Activated CD4-positive, alpha-beta memory T cell treated with anti-CD3 and anti-CD28 coated beads, Interleukin-2, amount 10 ng/mL, durations not matched to agents 7 days and 5 days (primary cell): ENCODE results near the gene PCGF5. TPM values are rescaled to one million over a fixed set of nuclear protein-coding genes. Genes with fewer than 3 reads are reported as not detected.
"Not testable (repeated sequence)": the region's sequence is repeated elsewhere in the genome, so short reads cannot be mapped to it uniquely, and the experiment has no call there.

Experiments
- CTCF ChIA-PET: fragments of 350-600 bp; sonication (Branson Sonifier 250); formaldehyde crosslinking; loops from one replicate; lab custom pipeline; 2021; ENCODE audit warnings: antibody characterized with exemption, inconsistent platforms; lab: Charles Lee
- POLR2A ChIA-PET: fragments of 350-600 bp; sonication (Branson Sonifier 250); formaldehyde crosslinking; loops from one replicate; lab custom pipeline; 2021; ENCODE audit warnings: antibody characterized with exemption; lab: Charles Lee
- DNase-seq: peaks from one replicate; pipeline ENCODE4 v3.0.0-alpha.2; 2020
- H3K27ac Mint-ChIP-seq: one replicate; pipeline ENCODE4 v1.8.0; 2021; ENCODE audit warnings: mild to moderate bottlenecking, mixed read lengths
- H3K27me3 Mint-ChIP-seq: one replicate; pipeline ENCODE4 v1.8.0; 2021; ENCODE audit warnings: mixed read lengths
- H3K36me3 Mint-ChIP-seq: one replicate; pipeline ENCODE4 v1.8.0; 2021; ENCODE audit warnings: low read depth, mixed read lengths
- H3K4me1 Mint-ChIP-seq: one replicate; pipeline ENCODE4 v1.8.0; 2021; ENCODE audit warnings: mixed read lengths
- H3K4me3 Mint-ChIP-seq: one replicate; pipeline ENCODE4 v1.8.0; 2021; ENCODE audit warnings: mild to moderate bottlenecking, mixed read lengths
- H3K9me3 Mint-ChIP-seq: one replicate; pipeline ENCODE4 v1.8.0; 2021; ENCODE audit warnings: mixed read lengths
- total RNA-seq, 2 experiments: library from RNA; stranded (reverse); gene quantifications; one replicate each; pipeline ENCODE4 v1.2.3, GENCODE V29; 2021

PCGF5 gene
- total RNA-seq, 2 experiments from 2014 or later, result 44.7 to 45.9 TPM

DNA sequence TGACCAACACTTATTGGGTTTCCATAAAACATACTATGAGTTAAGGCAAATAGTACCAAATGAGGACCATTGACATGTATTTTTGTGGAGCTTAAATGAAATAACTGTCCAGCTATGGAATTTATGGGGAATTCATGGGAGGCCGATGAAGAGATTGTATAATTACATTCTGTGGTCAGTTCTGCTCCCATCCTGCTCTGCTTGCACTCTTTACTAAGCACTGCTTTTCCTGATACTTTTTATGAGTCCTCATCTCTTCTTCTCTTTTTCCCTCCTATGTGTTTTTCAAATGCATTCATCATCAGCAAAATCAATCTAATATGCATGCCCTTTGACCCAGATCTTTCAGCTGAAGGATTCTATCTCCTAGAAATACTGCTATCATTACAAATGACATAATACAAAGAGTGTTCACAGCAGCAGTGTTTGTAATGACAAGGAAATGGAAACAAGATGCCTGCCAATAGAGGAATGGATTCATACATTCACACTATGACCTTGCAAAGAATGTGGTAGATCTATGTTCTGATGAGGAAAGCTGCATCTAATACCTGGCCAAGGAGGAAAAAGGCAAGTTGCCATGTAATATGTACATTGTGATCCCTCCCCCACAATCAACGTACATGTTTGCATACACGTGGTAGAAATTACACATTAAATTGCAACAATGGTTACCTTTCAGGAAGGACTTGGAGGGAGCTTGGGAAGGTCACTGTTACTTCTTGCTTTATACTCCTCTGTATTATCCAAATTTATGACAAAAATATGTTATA, 73.9 kb downstream of the PCGF5 start:
- H3K9me3 Mint-ChIP-seq, result no peaks in the 10 kb centered on the region
- peaks cover 10% of the 10 kb centered on the region for H3K4me1 Mint-ChIP-seq
- DNase-seq, result no peak
- H3K4me3 Mint-ChIP-seq, result no peak overlapping the region
- ChIA-PET CTCF (interaction anchor here (0.9 kb wide), 1 partner anchor 341 kb away, joined by 3 read pairs; no protein-coding TSS in a partner anchor), POLR2A (no interaction called here)
- H3K27me3 Mint-ChIP-seq, result peaks cover 15% of the 10 kb centered on the region
- no peaks in the 10 kb centered on the region for H3K36me3 Mint-ChIP-seq
- no peak overlapping the region for H3K27ac Mint-ChIP-seq

DNA sequence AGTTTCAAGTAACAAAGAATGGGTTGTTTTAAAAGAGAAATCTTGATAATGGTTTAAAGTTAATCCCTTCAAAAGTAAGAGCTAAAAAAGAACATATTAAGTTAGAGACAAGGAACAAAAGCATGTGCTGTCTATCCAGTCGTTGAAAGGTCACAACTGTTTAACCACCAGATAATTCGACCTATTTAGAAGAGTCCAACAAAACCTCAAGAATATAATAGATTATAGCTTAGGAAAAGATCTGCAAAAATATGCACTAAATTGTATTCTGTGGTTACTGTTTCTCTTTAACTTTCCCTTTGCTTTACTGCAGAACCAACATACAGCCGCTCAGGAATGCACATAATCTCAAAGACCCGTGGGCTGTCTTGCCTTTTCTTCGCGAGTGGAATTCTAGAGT, 74.9 kb downstream of the PCGF5 start:
- Mint-ChIP-seq H3K27me3 (peaks cover 15% of the 10 kb centered on the region), H3K4me3 (no peak overlapping the region), H3K27ac (no peak overlapping the region), H3K4me1 (peaks cover 10% of the 10 kb centered on the region), H3K9me3 (no peaks in the 10 kb centered on the region), H3K36me3 (no peaks in the 10 kb centered on the region)
- ChIA-PET CTCF (interaction anchor here (0.8 to 0.9 kb wide), 2 partner anchors 340 to 618 kb away, joined by 3 read pairs; no protein-coding TSS in a partner anchor), POLR2A (no interaction called here)
- DNase-seq, result no peak

DNA sequence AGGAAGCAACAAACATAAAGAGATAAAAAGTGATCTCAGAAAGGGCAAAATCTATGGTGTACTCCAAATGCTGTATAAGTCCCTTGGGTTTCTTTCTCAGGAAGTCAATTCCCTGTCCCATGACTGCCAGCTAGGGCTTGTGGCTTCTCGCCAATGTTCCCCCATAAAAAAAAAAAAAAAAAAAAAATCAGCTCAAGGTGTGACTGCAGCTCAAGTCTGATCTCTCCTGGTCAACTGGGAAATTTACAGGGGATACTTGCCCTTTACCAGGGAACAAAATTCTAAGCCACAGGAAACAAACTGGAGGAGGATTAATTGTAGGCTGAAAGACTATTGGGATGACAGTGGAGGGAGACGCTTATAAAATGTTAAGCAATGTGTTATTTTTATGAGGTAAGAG, 76.0 kb downstream of the PCGF5 start:
- ChIA-PET POLR2A (no interaction called here), CTCF (interaction anchor here (0.7 to 3.8 kb wide), 3 partner anchors 133 to 385 kb away, joined by 3 to 27 read pairs (median 3); no protein-coding TSS in a partner anchor)
- H3K27ac Mint-ChIP-seq, result no peak overlapping the region
- no peak overlapping the region for H3K4me3 Mint-ChIP-seq
- peaks cover 10% of the 10 kb centered on the region for H3K4me1 Mint-ChIP-seq
- no peak for DNase-seq
- H3K9me3 Mint-ChIP-seq, result no peaks in the 10 kb centered on the region
- H3K36me3 Mint-ChIP-seq, result no peaks in the 10 kb centered on the region
- peaks cover 15% of the 10 kb centered on the region for H3K27me3 Mint-ChIP-seq

DNA sequence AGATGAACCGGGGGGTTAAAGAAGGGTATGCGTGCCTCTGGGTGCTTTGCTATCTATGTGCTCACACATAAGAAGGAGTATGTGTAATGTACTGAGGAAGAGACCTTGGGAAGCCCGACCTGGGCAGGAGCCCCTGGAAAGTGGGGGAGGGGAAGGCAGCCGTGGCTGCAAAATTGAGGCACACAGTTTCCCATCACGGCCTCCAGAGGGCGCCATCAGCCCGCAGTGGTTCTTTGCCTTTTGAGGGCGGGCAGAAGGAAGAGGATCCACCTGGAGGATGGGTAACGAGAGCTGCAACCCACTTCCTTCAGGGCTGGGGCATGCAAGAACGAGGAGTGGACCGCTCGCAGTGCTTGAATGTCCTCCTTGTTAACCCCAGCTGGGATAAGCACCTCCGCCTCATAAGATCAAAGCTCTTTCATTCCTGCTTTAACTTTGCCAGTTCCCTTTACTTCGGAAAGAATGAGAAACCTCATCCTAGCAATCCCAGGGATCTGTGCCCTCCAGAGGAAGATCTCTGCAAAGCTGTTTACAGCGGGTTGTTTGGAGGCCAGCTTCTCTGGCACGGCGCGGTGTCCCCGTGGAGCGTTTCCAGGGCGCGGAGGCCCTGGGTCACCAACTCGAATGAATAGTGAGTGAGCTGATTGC, 77.9 kb downstream of the PCGF5 start:
- peak overlapping the region; percentile 40 for H3K4me3 Mint-ChIP-seq
- CTCF ChIA-PET, result interaction anchor here (0.6 to 3.8 kb wide), 45 partner anchors 10 to 625 kb away, joined by 3 to 65 read pairs (median 4); partner anchors contain the start of genes BTAF1 and PPP1R3C
- POLR2A ChIA-PET, result interaction anchor here (0.6 to 1.7 kb wide), 6 partner anchors 9 to 610 kb away, joined by 3 to 5 read pairs (median 3); partner anchors contain the start of gene TNKS2
- peaks cover 10% of the 10 kb centered on the region for H3K4me1 Mint-ChIP-seq
- peak; percentile 85 for DNase-seq
- no peaks in the 10 kb centered on the region for H3K36me3 Mint-ChIP-seq
- H3K9me3 Mint-ChIP-seq, result no peaks in the 10 kb centered on the region
- peaks cover 15% of the 10 kb centered on the region for H3K27me3 Mint-ChIP-seq
- H3K27ac Mint-ChIP-seq, result peak overlapping the region; percentile 9

DNA sequence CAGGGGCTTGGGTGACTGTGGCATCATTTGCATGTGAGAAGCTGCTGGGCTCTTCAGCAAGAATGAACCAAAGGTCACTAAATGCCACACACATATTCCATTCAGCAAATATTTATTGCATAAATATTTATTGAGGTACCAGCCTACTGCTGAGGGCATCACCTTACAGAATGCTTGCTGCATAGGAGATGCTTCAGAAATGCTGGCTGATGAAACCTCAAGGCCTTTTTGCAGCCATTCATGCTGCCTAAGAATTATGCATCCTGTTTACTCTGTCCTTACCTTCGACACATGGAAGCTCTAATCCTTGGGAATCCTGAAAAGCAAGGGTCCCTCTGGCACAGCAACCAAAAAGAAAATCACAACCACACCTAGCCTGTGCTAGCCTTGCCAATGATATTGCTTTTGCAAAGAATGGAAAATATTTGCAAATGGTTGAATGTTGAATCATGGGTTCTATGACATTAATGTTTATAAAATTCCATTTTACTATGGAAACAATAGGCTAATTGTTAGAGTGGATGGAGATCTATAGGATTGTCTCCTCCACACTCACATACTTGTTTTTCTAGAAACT, 79.6 kb downstream of the PCGF5 start:
- no peaks in the 10 kb centered on the region for H3K36me3 Mint-ChIP-seq
- ChIA-PET CTCF (interaction anchor here (3.1 to 3.8 kb wide), 2 partner anchors 12 to 295 kb away, joined by 27 to 33 read pairs; no protein-coding TSS in a partner anchor), POLR2A (no interaction called here)
- H3K27me3 Mint-ChIP-seq, result peaks cover 11% of the 10 kb centered on the region
- peaks cover 10% of the 10 kb centered on the region for H3K4me1 Mint-ChIP-seq
- H3K9me3 Mint-ChIP-seq, result no peaks in the 10 kb centered on the region
- no peak overlapping the region for H3K4me3 Mint-ChIP-seq
- DNase-seq, result no peak
- no peak overlapping the region for H3K27ac Mint-ChIP-seq

DNA sequence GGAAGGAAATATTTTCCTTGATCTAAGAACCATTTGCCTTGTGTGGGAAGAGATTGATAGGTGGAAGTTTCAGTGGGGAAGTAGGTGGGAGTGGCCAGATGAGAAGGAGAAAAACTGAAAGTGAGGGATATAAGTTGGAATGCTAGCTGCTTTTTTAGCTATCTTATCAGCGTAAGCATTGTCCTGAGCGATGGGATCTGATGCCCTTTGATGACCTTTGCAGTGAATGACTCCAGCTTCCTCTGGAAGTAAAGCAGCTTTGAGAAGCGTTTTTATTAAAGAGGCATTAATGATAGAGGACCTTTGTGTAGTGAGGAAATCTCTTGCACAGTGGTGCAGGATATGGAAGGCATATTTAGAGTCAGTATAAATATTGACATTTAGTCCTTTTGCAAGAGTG, 82.5 kb downstream of the PCGF5 start:
- H3K9me3 Mint-ChIP-seq, H3K27ac Mint-ChIP-seq, POLR2A ChIA-PET, H3K4me3 Mint-ChIP-seq, H3K4me1 Mint-ChIP-seq, H3K36me3 Mint-ChIP-seq, DNase-seq, H3K27me3 Mint-ChIP-seq: not testable (repeated sequence)
- CTCF ChIA-PET, result interaction anchor here (0.9 kb wide), 1 partner anchor 333 kb away, joined by 3 read pairs; no protein-coding TSS in a partner anchor

DNA sequence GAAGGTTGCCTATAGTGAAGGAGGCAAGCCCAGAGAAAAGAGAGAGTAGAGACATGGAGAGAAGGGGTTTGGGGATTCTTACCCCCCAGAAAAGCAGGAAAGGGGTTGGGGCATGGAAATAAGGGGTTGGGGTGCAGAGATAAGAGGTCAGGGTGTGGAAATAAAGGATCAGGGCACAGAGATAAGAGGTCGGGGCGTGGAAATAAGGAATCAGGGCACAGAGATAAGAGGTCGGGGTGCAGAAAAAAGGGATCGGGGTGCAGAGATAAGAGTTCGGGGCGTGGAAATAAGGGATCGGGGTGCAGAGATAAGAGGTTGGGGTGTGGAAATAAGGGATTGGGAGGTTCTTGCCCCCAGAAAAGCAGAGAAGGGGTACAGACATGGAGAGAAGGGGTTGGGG, 85.5 kb downstream of the PCGF5 start:
- CTCF ChIA-PET, H3K27ac Mint-ChIP-seq, H3K36me3 Mint-ChIP-seq, POLR2A ChIA-PET, H3K27me3 Mint-ChIP-seq, H3K9me3 Mint-ChIP-seq, H3K4me3 Mint-ChIP-seq, DNase-seq, H3K4me1 Mint-ChIP-seq: not testable (repeated sequence)

DNA sequence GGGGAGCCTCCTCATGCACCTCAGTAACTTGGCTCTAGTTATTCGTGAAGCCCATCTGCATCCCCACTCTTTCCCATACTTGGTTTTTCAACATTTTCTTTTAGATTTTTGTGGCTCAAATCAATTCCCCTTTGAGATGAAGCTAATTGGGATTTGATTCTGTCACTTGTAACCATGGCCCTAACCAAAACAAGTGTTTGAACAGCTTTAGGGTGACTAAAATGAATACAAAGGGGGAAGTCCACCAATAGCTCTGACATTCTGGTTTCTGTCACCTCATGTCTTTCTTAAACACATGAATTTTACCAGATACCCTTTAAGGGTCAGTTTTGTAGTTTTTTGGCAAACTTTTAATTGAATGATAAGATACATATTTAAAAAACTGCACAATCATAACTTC, 87.0 kb downstream of the PCGF5 start:
- CTCF ChIA-PET, result interaction anchor here (2.0 kb wide), 1 partner anchor 9 kb away, joined by 10 read pairs; no protein-coding TSS in a partner anchor
- H3K36me3 Mint-ChIP-seq, result no peaks in the 10 kb centered on the region
- H3K27me3 Mint-ChIP-seq, result peaks cover 7% of the 10 kb centered on the region
- no peak overlapping the region for H3K27ac Mint-ChIP-seq
- H3K4me1 Mint-ChIP-seq, result no peaks in the 10 kb centered on the region
- POLR2A ChIA-PET, result interaction anchor here (0.9 kb wide), 1 partner anchor 9 kb away, joined by 3 read pairs; no protein-coding TSS in a partner anchor
- H3K4me3 Mint-ChIP-seq, result no peak overlapping the region
- no peak for DNase-seq
- H3K9me3 Mint-ChIP-seq, result no peaks in the 10 kb centered on the region

DNA sequence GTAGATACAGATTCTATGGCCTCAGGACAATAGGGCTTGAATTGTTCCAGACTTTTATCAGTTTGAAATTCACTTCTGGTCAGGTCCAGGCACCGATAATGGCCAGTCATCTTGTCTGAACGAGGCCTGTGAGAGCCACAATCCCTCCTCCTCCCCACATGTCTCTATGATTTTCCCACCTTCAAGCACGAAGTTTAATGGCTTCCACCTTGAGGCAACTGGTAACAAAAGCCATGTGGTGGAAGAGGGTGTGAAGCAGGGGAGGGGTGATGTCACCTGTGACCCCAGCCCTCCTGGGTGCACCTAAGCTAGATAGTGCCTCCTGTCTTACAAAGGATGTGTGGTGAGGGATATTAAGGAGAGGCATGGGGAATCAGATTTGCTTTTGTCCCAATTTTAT, 89.2 kb downstream of the PCGF5 start:
- no peak overlapping the region for H3K27ac Mint-ChIP-seq
- peaks cover 7% of the 10 kb centered on the region for H3K27me3 Mint-ChIP-seq
- H3K4me3 Mint-ChIP-seq, result no peak overlapping the region
- H3K36me3 Mint-ChIP-seq, result no peaks in the 10 kb centered on the region
- H3K9me3 Mint-ChIP-seq, result no peaks in the 10 kb centered on the region
- no peak for DNase-seq
- ChIA-PET CTCF (no interaction called here), POLR2A (no interaction called here)
- peaks cover 5% of the 10 kb centered on the region for H3K4me1 Mint-ChIP-seq

DNA sequence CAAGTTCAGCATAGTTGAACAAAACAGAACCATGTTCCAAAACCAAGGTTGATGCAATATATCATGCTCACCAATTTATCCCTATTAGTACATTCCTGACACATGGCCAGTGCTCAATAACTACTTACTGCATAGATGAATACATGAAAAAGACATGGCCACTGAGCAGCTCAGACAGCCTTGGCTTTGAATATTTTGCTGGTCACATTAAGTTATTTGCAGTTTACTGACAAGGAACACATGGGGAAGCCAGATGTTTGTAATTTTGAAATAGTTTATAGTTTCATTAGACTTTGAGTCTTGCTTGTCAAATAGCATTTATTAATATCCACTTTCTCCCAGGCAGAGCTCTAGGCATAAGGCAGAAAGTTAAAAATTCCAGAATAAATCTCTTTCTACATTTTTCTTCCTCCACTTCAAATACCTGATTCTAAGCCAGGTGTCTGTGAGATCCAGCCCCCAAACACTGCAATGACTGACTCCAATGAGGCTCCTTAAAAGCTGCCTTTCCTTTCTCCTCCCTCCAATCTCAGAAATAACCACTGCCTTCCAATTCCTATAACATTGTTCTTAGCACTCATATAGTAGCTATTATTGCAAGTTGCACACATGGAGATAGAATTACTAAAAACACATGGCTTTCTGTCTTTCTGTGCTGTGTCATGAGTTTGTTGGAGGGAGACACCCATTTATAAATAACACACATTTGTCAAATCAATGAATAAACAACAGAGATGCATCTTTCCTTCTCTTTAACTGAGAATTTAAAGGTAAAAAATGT, 91.3 kb downstream of the PCGF5 start:
- no peak overlapping the region for H3K4me3 Mint-ChIP-seq
- POLR2A ChIA-PET, result no interaction called here
- H3K36me3 Mint-ChIP-seq, result no peaks in the 10 kb centered on the region
- peaks cover 7% of the 10 kb centered on the region for H3K27me3 Mint-ChIP-seq
- no peaks in the 10 kb centered on the region for H3K9me3 Mint-ChIP-seq
- DNase-seq, result no peak
- CTCF ChIA-PET, result interaction anchor here (0.7 to 2.2 kb wide), 2 partner anchors 13 to 168 kb away, joined by 3 to 7 read pairs; no protein-coding TSS in a partner anchor
- no peak overlapping the region for H3K27ac Mint-ChIP-seq
- H3K4me1 Mint-ChIP-seq, result peaks cover 5% of the 10 kb centered on the region

DNA sequence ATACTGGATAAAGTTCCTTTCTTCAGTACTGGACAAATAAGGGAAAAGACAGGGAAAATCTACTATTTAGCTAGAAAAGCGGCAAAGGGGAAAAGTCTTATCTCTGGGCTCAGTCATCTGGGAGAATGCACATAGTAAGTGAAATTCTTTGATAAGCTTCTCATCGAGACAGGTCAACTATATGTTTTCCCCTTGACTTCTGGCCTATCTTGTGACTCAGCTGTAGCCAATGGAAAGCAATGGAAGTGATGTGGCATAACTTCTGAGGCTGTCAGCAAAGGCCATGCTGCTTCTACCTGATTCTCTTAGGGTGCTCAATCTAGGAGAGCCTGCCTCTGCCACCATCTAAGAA, 91.9 kb downstream of the PCGF5 start:
- Mint-ChIP-seq H3K4me1 (peaks cover 5% of the 10 kb centered on the region), H3K36me3 (no peaks in the 10 kb centered on the region)
- DNase-seq, result no peak

DNA sequence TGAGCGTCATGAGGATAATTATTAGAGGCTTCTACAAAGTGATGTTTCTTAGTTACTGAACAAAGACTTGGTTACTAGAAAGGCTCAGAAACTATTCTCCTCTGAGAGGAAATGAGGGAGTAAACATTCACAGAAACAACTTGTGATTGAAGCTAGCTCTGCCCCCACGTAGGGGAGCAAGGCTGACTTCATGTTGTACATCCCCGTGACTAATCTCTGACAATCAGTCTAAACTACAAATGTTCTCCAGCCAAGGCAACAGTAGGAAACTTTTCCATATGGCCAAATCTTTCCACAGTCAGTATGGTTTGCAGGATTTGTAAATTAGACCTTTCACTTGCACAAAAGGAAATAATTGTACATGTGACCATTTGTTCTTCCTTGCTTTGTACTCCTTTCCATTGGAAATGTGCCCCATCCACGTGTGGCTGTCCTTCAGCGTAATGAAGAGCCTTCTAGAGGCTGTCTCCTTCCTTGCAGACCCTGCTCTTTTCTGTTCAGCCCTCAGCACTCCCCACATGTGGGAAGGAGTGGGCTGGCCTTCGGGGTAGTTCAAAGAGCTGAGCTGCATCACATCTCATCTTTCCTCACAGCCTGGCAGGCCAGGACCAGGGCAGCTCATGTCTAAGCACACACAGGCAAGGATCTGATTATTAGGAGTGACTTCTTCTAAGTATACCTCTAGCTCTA, 93.5 kb downstream of the PCGF5 start:
- Mint-ChIP-seq H3K9me3 (no peaks in the 10 kb centered on the region), H3K4me1 (peaks cover 5% of the 10 kb centered on the region), H3K4me3 (no peak overlapping the region), H3K27me3 (peaks cover 8% of the 10 kb centered on the region), H3K27ac (no peak overlapping the region), H3K36me3 (no peaks in the 10 kb centered on the region)
- DNase-seq, result no peak
- POLR2A ChIA-PET, result no interaction called here
- CTCF ChIA-PET, result no interaction called here

More for the DNA sequence above, 91.9 kb downstream of the PCGF5 start:
- Mint-ChIP-seq H3K27ac (no peak overlapping the region), H3K9me3 (no peaks in the 10 kb centered on the region), H3K4me3 (no peak overlapping the region), H3K27me3 (peaks cover 7% of the 10 kb centered on the region)
- POLR2A ChIA-PET, result no interaction called here
- CTCF ChIA-PET, result interaction anchor here (2.2 kb wide), 1 partner anchor 13 kb away, joined by 7 read pairs; no protein-coding TSS in a partner anchor
